Mesenchymal stem cell (in vitro differentiated cells and primary cell): ENCODE results near the gene ZP3.
"Not testable (repeated sequence)": the region's sequence is repeated elsewhere in the genome, so short reads cannot be mapped to it uniquely, and the experiment has no call there.

ENCODE experiments used
- DNase-seq: peaks from one replicate; pipeline ENCODE4 v3.0.0-alpha.2; 2013
- H2AFZ ChIP-seq: one replicate; pipeline ENCODE4 v1.6.1; 2013; ENCODE audit warnings: low read depth, mild to moderate bottlenecking, control low read depth, inconsistent platforms, low read length, moderate library complexity
- H2AK5ac ChIP-seq: 2 replicates; pipeline ENCODE4 v1.6.1; 2013; ENCODE audit warnings: low read length, moderate library complexity, mild to moderate bottlenecking, inconsistent platforms; ENCODE audit not compliant: severe bottlenecking
- H2BK120ac ChIP-seq: one replicate; pipeline ENCODE4 v1.6.1; 2013; ENCODE audit warnings: low read depth, mild to moderate bottlenecking, inconsistent platforms, low read length, moderate library complexity
- H2BK12ac ChIP-seq, 2 experiments: one replicate each; pipeline ENCODE4 v1.6.1; 2013; ENCODE audit warnings: inconsistent platforms in 2 of 2, low read length in 2 of 2, mild to moderate bottlenecking in 2 of 2, moderate library complexity in 2 of 2, control low read depth in 1 of 2
- H2BK15ac ChIP-seq: one replicate; pipeline ENCODE4 v1.6.1; 2013; ENCODE audit warnings: mild to moderate bottlenecking, low read depth, inconsistent platforms; ENCODE audit not compliant: poor library complexity, severe bottlenecking
- H2BK5ac ChIP-seq: 2 replicates; pipeline ENCODE4 v1.6.1; 2013; ENCODE audit warnings: low read depth, mild to moderate bottlenecking, low read length, control low read depth, inconsistent platforms; ENCODE audit not compliant: poor library complexity, severe bottlenecking
- H3K14ac ChIP-seq, 2 experiments: one replicate each; pipeline ENCODE4 v1.6.1; 2013; ENCODE audit warnings: inconsistent platforms in 2 of 2, low read length in 2 of 2, control low read depth in 1 of 2, mild to moderate bottlenecking in 1 of 2, moderate library complexity in 1 of 2
- H3K18ac ChIP-seq, 2 experiments: one replicate each; pipeline ENCODE4 v1.6.1; 2013; ENCODE audit warnings: inconsistent platforms in 2 of 2, low read length in 2 of 2, control low read depth in 1 of 2, low read depth in 1 of 2, mild to moderate bottlenecking in 1 of 2
- H3K23ac ChIP-seq, 2 experiments: one replicate each; pipeline ENCODE4 v1.6.1; 2013; ENCODE audit warnings: inconsistent platforms in 2 of 2, low read length in 2 of 2, mild to moderate bottlenecking in 2 of 2, moderate library complexity in 2 of 2, control low read depth in 1 of 2
- H3K27ac ChIP-seq: 2 replicates; pipeline ENCODE4 v1.5.1; 2013; ENCODE audit warnings: mild to moderate bottlenecking, moderate library complexity, low read length, control low read depth, inconsistent platforms; ENCODE audit not compliant: poor library complexity, severe bottlenecking
- H3K27me3 ChIP-seq, 2 experiments: 2 replicates each; pipeline versions ENCODE4 v1.6.1 to v1.7.0; 2013; ENCODE audit warnings: low read length in 2 of 2, mild to moderate bottlenecking in 2 of 2, moderate library complexity in 2 of 2, control low read depth in 1 of 2, inconsistent platforms in 1 of 2; ENCODE audit not compliant: control insufficient read depth in 1 of 2, insufficient read depth in 1 of 2
- H3K36me3 ChIP-seq, 2 experiments: 2 replicates each; pipeline versions ENCODE4 v1.6.1 to v1.7.0; 2013; ENCODE audit warnings: low read length in 2 of 2, control low read depth in 1 of 2, inconsistent platforms in 1 of 2, low read depth in 1 of 2, mild to moderate bottlenecking in 1 of 2; ENCODE audit not compliant: insufficient read depth in 2 of 2, control insufficient read depth in 1 of 2
- H3K4ac ChIP-seq, 2 experiments: one replicate each; pipeline ENCODE4 v1.6.1; 2013; ENCODE audit warnings: inconsistent platforms in 2 of 2, low read length in 2 of 2, mild to moderate bottlenecking in 2 of 2, moderate library complexity in 2 of 2, control low read depth in 1 of 2, low read depth in 1 of 2
- H3K4me1 ChIP-seq: 2 replicates; pipeline ENCODE4 v1.6.1; 2013; ENCODE audit warnings: low read depth, low read length, control low read depth; ENCODE audit not compliant: control insufficient read depth, insufficient read depth
- H3K4me2 ChIP-seq: 2 replicates; pipeline ENCODE4 v1.6.1; 2013; ENCODE audit warnings: low read length, mild to moderate bottlenecking, inconsistent platforms; ENCODE audit not compliant: poor library complexity, severe bottlenecking
- H3K4me3 ChIP-seq, 2 experiments: 2 replicates each; pipeline versions ENCODE4 v1.5.1 to v1.7.0; 2013; ENCODE audit warnings: low read length in 2 of 2, mild to moderate bottlenecking in 2 of 2, control low read depth in 1 of 2, low read depth in 1 of 2; ENCODE audit not compliant: insufficient read depth in 1 of 2
- H3K79me1 ChIP-seq: replicated peaks from 2 replicates; pipeline ENCODE4 v1.6.1; 2013; ENCODE audit warnings: mild to moderate bottlenecking, control low read depth, low read length, inconsistent platforms; ENCODE audit not compliant: poor library complexity, severe bottlenecking
- H3K9ac ChIP-seq: 2 replicates; pipeline ENCODE4 v1.7.0; 2013; ENCODE audit warnings: mild to moderate bottlenecking, low read length, moderate library complexity
- H3K9me3 ChIP-seq: 2 replicates; pipeline ENCODE4 v1.7.0; 2013; ENCODE audit warnings: mild to moderate bottlenecking, low read length; ENCODE audit not compliant: control insufficient read depth
- H4K8ac ChIP-seq: one replicate; pipeline ENCODE4 v1.6.1; 2013; ENCODE audit warnings: inconsistent platforms, mild to moderate bottlenecking, low read length, moderate library complexity
- H4K91ac ChIP-seq: one replicate; pipeline ENCODE4 v1.6.1; 2013; ENCODE audit warnings: mild to moderate bottlenecking, low read length, inconsistent platforms
- WGBS: methylation state at CpG from one replicate; pipeline ENCODE4 v1.1.7; 2013; ENCODE audit warnings: mixed read lengths; 5-methylcytosine and 5-hydroxymethylcytosine counted together

ZP3 gene

DNA sequence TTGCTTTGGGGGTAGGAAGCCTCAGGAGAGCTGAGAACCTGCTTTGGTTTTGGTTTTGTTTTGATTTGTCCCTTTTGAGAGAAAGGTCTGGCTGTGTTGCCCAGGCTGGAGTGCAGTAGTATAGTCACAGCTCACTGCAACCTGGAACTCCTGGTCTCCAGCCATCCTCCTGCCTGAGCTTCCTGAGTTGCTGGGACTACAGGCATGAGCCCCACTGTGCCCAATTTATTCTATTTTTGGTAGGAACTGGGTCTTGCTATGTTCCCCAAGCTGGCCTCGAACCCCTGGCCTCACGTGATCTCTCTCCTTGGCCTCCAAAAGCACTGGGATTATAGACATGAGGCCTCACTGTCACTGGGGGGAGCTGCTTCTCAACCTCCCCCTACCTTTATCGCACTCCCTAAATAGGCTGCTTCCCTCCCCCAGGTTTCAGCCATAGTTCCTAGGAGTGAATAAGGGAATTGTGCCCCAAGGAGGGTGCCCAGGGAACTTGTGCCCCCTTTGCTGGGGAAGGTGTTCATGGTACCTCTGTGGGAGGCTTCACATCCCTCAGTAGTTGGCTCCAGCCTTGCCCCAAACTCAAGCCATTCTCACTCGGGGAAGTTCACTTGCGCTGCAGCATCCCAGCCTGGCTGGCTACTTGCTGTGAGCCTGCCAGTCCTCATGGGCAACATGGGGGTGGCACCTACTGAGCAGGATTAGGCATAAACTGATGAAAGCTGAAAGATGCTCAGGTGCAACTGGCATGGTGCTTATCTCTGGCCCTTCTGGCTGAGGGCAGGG, 18.1 kb downstream of the ZP3 start:
- not testable (repeated sequence) for H4K8ac ChIP-seq, H2BK5ac ChIP-seq, H3K9ac ChIP-seq, H2BK12ac ChIP-seq, H4K91ac ChIP-seq, H2BK15ac ChIP-seq, H2AK5ac ChIP-seq, H3K79me1 ChIP-seq, H2BK120ac ChIP-seq, H3K9me3 ChIP-seq, H3K18ac ChIP-seq, DNase-seq, H3K14ac ChIP-seq, H3K4me1 ChIP-seq, H2AFZ ChIP-seq, H3K27ac ChIP-seq, H3K4ac ChIP-seq, H3K23ac ChIP-seq, H3K4me2 ChIP-seq, H3K4me3 ChIP-seq, H3K27me3 ChIP-seq, H3K36me3 ChIP-seq
- WGBS: no CpG with 5 or more reads among the region's 5 CpGs

DNA sequence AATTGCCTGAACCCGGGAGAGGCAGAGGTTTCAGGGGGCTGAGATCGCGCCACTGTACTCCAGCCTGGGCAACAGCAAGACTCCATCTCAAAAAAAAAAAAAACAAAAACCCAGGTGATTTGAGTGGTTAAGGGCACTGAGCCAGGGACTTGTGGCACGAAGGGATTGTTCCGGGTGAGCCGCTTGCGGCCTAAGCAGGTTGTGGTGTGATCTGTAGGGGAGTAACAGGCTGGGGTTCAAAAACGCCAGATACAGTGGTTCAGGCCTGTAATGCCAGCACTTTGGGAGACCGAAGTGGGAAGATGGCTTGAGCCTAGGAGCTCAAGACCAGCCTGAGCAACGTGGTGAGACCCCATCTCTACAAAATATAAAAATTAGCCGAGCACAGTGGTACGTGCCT, 19.1 kb downstream of the ZP3 start:
- not testable (repeated sequence) for H3K4me1 ChIP-seq, H3K9ac ChIP-seq, H4K8ac ChIP-seq, H2BK15ac ChIP-seq, H4K91ac ChIP-seq, H3K36me3 ChIP-seq, H2BK5ac ChIP-seq, H3K4me2 ChIP-seq, H2AK5ac ChIP-seq, H3K27ac ChIP-seq, H2BK120ac ChIP-seq, H3K14ac ChIP-seq, H3K18ac ChIP-seq, H3K9me3 ChIP-seq, H3K79me1 ChIP-seq, DNase-seq, H2BK12ac ChIP-seq, H3K23ac ChIP-seq, H3K4me3 ChIP-seq, H2AFZ ChIP-seq, H3K4ac ChIP-seq, H3K27me3 ChIP-seq
- no CpG with 5 or more reads among the region's 12 CpGs for WGBS

DNA sequence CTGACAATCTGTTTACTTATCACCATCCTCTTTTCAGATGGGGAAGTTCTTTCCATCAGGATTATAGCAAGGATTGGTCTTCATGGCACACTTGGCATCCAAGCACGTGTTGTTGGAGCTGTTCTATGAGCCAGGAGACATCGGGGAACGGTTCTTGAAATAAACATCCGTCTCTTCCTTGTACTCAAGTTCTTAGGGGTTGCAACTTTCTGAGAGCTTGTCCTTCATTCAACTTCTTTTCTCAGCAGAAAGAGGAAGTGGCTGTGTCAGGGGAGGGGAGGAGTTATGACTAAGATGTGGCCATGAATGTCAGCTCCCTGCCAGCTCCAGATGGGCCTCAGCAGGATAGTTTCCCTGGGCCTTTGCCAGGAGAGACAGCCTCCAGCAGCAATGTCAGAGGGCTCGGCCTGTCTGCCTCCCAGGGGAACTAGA, 20.8 kb downstream of the ZP3 start:
- not testable (repeated sequence) for H2AFZ ChIP-seq, H3K36me3 ChIP-seq, H2BK5ac ChIP-seq, H3K4ac ChIP-seq, H3K18ac ChIP-seq, H3K9me3 ChIP-seq, H3K14ac ChIP-seq, H4K8ac ChIP-seq, H3K79me1 ChIP-seq, H2BK120ac ChIP-seq, H3K23ac ChIP-seq, H3K4me3 ChIP-seq, H3K27me3 ChIP-seq, H2BK12ac ChIP-seq, H2BK15ac ChIP-seq, H3K4me1 ChIP-seq, H2AK5ac ChIP-seq, H4K91ac ChIP-seq
- Histone ChIP-seq H3K27ac (peak overlapping the region; percentile 95), H3K4me2 (peak overlapping the region; percentile 42), H3K9ac (peak overlapping the region; percentile 9)
- WGBS: no CpG with 5 or more reads among the region's 5 CpGs
- peak; percentile 79 for DNase-seq

- H3K4me2 ChIP-seq, H3K14ac ChIP-seq, H3K9ac ChIP-seq, DNase-seq, H3K9me3 ChIP-seq, H3K27ac ChIP-seq, H2AK5ac ChIP-seq, H2BK120ac ChIP-seq, H2BK5ac ChIP-seq, H4K91ac ChIP-seq, H3K36me3 ChIP-seq, H3K4me3 ChIP-seq, H4K8ac ChIP-seq, H3K79me1 ChIP-seq, H3K18ac ChIP-seq, H3K4ac ChIP-seq, H3K23ac ChIP-seq, H2AFZ ChIP-seq, H2BK12ac ChIP-seq, H2BK15ac ChIP-seq, H3K27me3 ChIP-seq, H3K4me1 ChIP-seq: not testable (repeated sequence)
- WGBS: no CpG with 5 or more reads among the region's 4 CpGs
Observed at GRCh38 chr7:76457017-76457416, 32.3 kb downstream of the ZP3 start.
